ENCODE results near the gene TM6SF1. TPM values are rescaled to one million over a fixed set of nuclear protein-coding genes. Genes with fewer than 3 reads are reported as not detected.

TM6SF1 gene
- total RNA-seq (10 to 100 TPM in 5 of 7 donors, 1 to 10 TPM in 2; 7.0 to 15.0 (median 12.2) TPM), polyA plus RNA-seq (1 to 10 TPM; 4.5 to 5.9 (median 5.5) TPM)
- long read RNA-seq, donor 1, partial matches to known transcripts = 0 of 1 reads
- long read RNA-seq, donor 1, other reads (novel, unspliced or antisense) = 0 of 1 reads
- long read RNA-seq, donor 2 = 0 reads

DNA sequence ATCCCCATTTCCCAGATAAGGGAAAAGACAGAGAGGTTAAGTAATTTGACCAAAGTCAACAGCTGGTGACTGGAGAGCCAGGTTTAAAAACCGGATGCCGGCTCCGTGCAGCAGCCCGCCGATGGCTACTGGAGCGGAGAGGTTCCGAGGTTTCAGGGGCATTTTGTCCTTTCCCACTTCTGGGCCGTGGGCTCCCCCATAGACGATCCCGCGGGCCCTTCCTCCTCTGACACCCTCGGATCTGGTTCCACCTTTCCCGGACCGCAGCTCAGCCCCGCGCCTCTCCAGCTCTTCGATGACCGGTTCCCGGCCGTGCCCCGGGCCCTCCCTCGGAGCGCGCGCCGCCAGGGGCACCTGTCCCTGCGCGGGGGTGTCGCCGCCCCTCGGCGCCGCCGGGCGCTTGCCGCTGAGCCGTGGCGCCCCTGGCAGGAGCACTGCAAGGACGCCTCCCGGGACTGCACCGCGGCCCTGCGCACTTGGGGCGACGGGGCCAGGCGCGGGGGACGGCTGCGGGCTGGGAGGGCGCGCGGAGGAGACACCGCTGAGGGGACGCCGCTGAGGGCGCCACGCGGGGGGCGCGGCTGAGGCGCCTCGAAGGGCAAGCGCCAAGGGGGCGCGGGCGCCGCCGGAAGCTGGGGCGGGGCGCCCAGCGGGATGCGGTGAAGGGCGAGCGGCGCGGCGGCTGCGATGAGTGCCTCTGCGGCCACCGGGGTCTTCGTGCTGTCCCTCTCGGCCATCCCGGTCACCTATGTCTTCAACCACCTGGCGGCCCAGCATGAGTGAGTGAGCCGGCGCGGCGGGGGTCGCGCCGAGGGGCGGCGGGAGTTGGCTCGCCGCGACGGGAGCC lies at the start of gene TM6SF1:
Gene TM6SF1, plus strand, starts transcription at position 652 of the 847 bp plus-strand sequence. Its CDS starts 36 bp downstream, at position 688.
- intact Hi-C loops (cut with DNase I; ENCODE audit: low total_unique reads) = no loop called here

GRCh38 chr15:83057696-83058376 lies 49.6 kb upstream of the TM6SF1 start:
- Histone ChIP-seq H3K4me3 (no peak overlapping the region), H3K4me1 (peaks cover 14 to 77% (median 41%) of the 10 kb centered on the region in 6 donors), H3K9me3 (no peaks in the 10 kb centered on the region), H3K27ac (peak overlapping the region in 2 of 8 donors; percentile 6 to 34), H3K36me3 (peaks cover 0 to 80% (median 30%) of the 10 kb centered on the region in 6 donors), H3K27me3 (replicated peaks in 1 of 7) (no peaks in the 10 kb centered on the region)
- 78 to 85% (median 84%) methylated on average over 7 of the region's 7 CpGs for WGBS, 5 donors
- DNase-seq = no peak
- intact Hi-C loops (cut with DNase I; ENCODE audit: low total_unique reads) = no loop called here
- no peak for TF ChIP-seq POLR2A (IDR thresholded peaks at IDR 0.05)
- no peak for TF ChIP-seq CTCF (IDR thresholded peaks at IDR 0.05 in 8 of 11, conservative IDR thresholded peaks at IDR 0.05 in 3 of 11)
- no peak for TF ChIP-seq POLR2AphosphoS5 (IDR thresholded peaks at IDR 0.05)

More for the DNA sequence above, at the start of gene TM6SF1:
- TF ChIP-seq POLR2A (IDR thresholded peaks at IDR 0.05) (no peak), POLR2AphosphoS5 (IDR thresholded peaks at IDR 0.05) (no peak), CTCF (IDR thresholded peaks at IDR 0.05 in 8 of 11, conservative IDR thresholded peaks at IDR 0.05 in 3 of 11) (no peak)
- 1 to 3% (median 2%) methylated on average over 33 to 97 of the region's 97 CpGs for WGBS, 5 donors
- H3K27ac ChIP-seq = peak within 1 kb of the TSS; percentile 35 to 93 (median 82)
- H3K4me3 ChIP-seq = peak within 1 kb of the TSS; percentile 33 to 80 (median 59)
- no peaks in the 10 kb centered on the region for H3K9me3 ChIP-seq
- DNase-seq = peak; percentile 87
- H3K4me1 ChIP-seq = peaks cover 5 to 50% (median 28%) of the 10 kb centered on the region in 6 donors
- H3K36me3 ChIP-seq = no peaks in the 10 kb centered on the region
- peaks cover 0 to 43% (median 10%) of the 10 kb centered on the region in 7 donors for H3K27me3 ChIP-seq (replicated peaks in 1 of 7)

- DNase-seq = no peak
- intact Hi-C loops (cut with DNase I; ENCODE audit: low total_unique reads) = no loop called here
- H3K4me1 ChIP-seq = peaks cover 40 to 97% (median 69%) of the 10 kb centered on the region in 6 donors
- H3K4me3 ChIP-seq = no peak overlapping the region
- WGBS, 5 donors = 83 to 90% (median 84%) methylated on average over 2 of the region's 2 CpGs
- H3K27me3 ChIP-seq (replicated peaks in 1 of 7) = no peaks in the 10 kb centered on the region
- H3K27ac ChIP-seq = peak overlapping the region in 2 of 8 donors; percentile 27 to 55
- peaks cover 0 to 42% (median 0%) of the 10 kb centered on the region in 6 donors for H3K36me3 ChIP-seq
- TF ChIP-seq POLR2A (IDR thresholded peaks at IDR 0.05) (no peak), POLR2AphosphoS5 (IDR thresholded peaks at IDR 0.05) (no peak), CTCF (IDR thresholded peaks at IDR 0.05 in 8 of 11, conservative IDR thresholded peaks at IDR 0.05 in 3 of 11) (no peak)
- no peaks in the 10 kb centered on the region for H3K9me3 ChIP-seq
Measured at GRCh38 chr15:83061680-83062079, 45.8 kb upstream of the TM6SF1 start.

Measured in spleen (tissue), 13 donors.